SHP77 (cell line): ENCODE results near the gene TENT4B.
A peak's percentile ranks its signal among the peaks of the same experiment; 100 is the strongest.
"Not testable (repeated sequence)": the region's sequence is repeated elsewhere in the genome, so short reads cannot be mapped to it uniquely, and the experiment has no call there.

ENCODE experiments used
- DNase-seq, 2 experiments: peaks; one replicate each; lab custom pipeline; 2025; lab: John Stamatoyannopoulos, UW

TENT4B gene

GRCh38 chr16:50234771-50235556 is 81.9 kb downstream of the TENT4B start:
- DNase-seq: no peak

- no peak for DNase-seq
Observed at GRCh38 chr16:50235581-50235980, 82.5 kb downstream of the TENT4B start.

- no peak for DNase-seq
Observed at GRCh38 chr16:50238314-50238713, 85.2 kb downstream of the TENT4B start.

GRCh38 chr16:50238868-50239301 is 85.8 kb downstream of the TENT4B start:
- no peak for DNase-seq

- DNase-seq: not testable (repeated sequence)
Observed at GRCh38 chr16:50243024-50243423, 89.9 kb downstream of the TENT4B start.

GRCh38 chr16:50244140-50244503 is 91.0 kb downstream of the TENT4B start:
- DNase-seq: no peak

DNA sequence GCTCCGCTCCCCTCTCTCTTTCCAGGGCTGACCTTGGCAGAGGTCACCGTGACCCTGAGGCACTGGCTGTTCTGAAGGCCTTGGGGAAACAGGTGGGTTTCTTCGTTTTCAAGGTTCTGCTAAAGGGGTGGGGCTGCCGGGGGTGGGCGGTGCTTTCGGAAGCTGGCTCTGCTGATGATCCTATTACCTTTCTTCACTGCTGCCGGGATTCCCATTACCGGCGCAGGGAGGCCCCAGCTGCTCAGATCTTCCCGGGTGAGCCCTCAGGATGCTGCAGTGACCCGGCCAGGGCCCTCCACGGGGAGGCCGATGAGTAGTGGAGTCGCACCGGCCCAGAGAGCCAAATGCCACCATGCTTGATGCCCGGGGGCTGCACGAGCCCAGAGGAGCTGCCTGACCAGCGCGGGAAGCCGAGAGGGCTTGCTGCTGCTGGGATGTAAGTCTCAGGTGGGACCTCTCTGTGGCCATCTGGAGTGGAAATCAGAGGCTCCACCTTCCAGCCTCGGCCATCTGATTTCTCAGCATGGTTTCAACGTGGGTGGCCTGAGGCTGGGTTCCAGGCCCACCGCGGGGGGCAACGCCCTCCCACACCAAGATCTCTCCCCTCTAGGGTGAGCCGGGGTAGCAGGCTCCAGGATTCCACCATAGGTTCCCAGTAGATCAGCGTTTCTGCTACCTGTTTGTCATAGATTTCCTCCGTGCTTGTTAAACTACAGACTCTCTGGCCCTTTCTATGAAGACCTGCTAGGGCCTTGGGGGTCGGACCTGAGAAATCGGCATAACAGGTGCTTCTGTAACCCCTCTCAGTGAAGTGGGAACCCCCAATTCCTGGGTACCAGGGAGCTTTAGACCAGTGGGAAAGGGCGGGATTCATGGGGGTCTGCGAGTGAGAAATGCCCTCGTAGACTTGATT is 91.7 kb downstream of the TENT4B start:
- DNase-seq: no peak

DNA sequence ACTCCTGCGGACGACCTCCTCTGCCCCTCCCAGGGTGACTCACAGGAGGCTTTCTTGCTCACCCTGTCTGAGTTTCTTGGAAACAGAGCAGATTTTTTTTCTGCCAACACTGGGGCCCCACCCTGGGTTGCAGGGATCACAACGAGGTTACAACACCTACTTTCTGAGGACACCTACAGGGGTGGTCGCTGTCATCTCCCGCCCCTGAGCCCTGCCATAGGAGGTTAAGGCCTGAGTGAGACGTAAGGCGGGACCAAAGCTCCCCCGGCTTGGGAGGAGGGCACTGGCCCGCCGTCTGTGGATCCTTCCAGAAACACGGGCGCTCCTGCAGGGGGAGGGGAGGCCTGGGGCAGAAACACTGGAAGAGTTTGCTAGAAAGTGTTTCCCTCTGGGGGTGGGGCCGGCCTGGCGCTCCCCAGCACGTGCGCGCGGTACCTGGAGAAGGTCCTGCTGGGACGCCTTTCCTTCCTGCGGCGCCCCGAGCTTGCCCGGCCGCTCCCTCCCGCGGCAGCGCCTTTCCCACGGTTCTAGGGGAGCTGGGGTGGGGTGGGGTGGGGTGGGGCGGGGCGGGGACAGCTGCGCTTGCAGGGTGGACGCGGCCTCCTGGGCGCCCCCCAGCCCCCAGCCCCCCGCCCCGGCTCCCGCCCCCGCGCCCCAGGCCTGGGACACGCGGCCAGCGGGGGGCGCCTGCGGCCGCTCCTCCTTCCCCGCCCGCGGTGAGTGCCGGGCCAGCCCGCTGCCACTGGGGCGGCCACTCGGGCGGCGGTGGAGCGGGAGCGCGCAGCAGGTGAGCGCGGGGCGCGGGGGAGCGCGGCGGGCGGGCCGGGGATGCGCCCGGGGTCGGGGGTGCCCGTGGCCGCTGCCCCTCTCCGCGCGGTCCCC is 92.6 kb downstream of the TENT4B start:
- DNase-seq: peak in 1 of 2 experiments; percentile 28

- no peak for DNase-seq
Observed at GRCh38 chr16:50246299-50247122, 93.4 kb downstream of the TENT4B start.

DNA sequence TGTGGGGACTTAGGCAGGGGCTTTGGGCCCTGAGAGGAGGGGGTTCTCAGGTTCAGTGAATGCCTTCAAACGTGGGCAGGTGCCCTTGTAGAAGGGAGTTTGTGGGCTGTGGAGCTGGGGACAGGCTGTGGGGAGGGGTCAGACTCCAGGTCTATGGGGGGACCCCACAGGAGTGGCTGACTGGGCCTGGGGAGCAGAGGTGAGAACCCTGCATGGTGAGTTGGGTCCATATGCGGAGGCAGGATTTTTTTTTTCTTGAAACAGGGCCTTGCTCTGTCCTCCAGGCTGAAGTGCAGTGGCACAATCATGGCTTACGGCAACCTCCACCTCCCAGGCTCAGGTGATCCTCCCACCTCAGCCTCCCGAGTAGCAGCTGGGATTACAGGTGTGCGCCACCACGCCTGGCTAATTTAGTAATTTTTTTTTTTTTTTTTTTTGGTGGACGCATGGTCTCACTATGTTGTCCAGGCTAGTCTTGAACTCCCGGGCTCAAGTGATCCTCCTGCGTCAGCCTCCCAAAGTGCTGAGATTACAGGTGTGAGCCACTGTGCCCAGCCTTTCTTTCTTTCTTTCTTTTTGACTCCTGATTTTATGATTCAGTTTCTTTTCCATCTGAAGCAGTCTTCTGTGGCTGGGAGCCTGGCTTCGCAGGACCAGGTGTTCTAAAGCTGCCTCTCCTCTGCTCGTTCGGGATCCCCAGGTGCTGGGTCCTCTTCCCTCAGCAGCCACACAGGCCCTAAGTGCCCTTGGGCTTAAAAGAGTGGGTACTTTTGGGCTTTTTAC is 94.2 kb downstream of the TENT4B start:
- DNase-seq: no peak

DNA sequence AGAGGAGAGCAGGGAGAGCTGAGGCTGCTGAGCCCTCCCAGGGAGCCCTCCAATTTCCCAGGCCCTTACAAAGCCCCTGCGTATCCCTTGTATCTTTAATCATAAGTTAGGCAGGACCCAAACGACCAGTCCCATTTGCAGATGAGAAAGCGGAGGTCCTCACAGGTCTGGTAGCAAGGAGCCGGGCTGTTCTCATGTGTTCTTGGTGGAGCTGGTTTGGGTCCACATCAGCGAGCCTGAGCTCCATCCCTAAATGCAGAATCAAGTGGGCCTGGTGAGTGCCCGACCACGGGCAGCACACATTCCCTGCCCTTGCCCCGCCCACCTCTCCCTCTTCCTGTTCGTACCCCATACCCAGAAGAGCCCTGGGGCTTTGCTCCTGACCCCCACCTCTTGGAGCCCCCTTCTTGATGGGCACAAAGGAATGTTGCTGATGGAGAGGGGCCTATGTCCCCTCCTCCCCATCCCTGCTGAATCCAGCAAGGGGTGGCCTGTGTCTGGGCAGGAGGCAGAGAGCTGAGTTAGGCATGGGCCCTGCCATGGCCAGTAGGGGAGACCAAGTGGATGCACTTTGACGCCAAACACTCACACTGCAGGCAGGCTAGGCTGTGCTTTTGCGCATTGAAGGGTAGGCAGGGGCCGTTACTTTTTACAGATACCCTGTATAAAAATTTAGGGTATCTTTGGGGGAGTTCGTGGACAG is 95.0 kb downstream of the TENT4B start:
- DNase-seq: no peak

DNA sequence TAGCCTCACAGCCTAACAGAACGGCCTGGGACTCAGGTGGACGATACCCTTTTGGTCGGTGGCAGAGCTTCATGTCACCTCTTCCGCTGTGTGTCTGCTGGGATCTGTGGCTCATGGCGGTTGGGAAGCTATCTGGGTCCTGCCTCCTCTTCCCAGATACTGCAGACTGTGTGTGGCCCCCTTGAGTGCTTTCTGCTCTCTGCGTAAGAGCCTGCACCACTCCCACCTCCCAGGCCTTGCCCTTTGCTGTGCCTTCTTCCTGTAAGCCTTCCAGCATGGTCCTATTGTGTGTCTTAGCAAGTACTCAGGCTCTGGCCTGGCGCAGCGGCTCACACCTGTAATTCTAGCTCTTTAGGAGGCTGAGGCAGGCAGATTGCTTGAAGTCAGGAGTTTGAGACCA is 95.7 kb downstream of the TENT4B start:
- DNase-seq: no peak

- DNase-seq: no peak
Observed at GRCh38 chr16:50251375-50252081, 98.4 kb downstream of the TENT4B start.

DNA sequence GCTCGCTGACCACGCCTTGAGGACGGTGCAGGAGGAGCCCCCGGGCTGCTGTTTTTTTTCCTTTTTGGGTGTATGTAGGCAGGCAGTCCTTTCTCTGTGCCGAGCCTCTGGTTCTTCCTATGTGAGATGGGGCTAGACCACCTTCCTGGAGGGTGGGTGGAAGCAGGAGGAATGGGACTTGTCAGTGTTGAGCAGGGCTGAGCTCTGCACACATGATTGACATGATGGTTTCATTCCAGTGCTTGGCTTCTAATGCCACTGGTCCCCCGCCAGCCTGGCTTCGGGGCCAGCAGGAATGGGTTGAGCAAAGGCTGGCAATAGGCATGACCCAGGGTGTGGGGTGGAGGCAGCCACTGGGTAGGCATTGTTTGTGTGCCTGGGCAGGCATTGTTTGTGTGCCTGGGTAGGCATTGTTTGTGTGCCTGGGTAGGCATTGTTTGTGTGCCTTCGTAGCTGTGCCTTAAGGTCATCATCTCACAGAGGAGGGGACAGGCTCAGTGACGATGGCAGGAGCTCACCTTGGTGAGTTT is 99.0 kb downstream of the TENT4B start:
- no peak for DNase-seq

GRCh38 chr16:50252874-50253513 is 99.9 kb downstream of the TENT4B start:
- DNase-seq: no peak

GRCh38 chr16:50253514-50253910 is 100.4 kb downstream of the TENT4B start:
- DNase-seq: no peak

GRCh38 chr16:50254072-50254471 is 101.0 kb downstream of the TENT4B start:
- no peak for DNase-seq

DNA sequence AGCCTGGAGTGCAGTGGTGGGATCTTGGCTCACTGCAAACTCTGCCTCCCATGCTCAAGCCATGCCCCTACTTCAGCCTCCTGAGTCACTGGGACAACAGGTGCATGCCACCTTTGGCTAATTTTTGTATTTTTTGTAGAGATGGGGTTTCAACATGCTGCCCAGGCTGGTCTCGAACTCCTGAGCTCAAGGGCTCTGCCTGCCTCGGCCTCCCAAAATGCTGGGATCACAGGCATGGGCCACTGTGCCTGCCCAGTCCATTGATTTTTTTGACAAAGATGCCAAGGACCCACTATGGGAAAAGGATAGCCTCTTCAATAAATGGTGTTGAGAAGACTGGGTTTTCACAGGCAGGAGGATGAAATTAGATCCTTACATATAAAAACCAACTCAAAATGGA is 102.4 kb downstream of the TENT4B start:
- no peak for DNase-seq
